Ascending aorta (tissue), 2 donors: Measurements from ENCODE around the gene NAV3. TPM values are rescaled to one million over a fixed set of nuclear protein-coding genes. Genes with fewer than 3 reads are reported as not detected.

Source experiments
- DNase-seq, 2 donors: peaks; one replicate each; pipeline ENCODE4 v3.0.0-alpha.2; 2019; ENCODE audit warnings: low spot score in 2 of 2
- H3K27ac ChIP-seq, 2 donors: fragments of 200-600 bp; sonication (generic); one replicate each; pipeline ENCODE4 v1.5.1; 2016 to 2017; ENCODE audit warnings: mild to moderate bottlenecking in 1 of 2
- H3K27me3 ChIP-seq: fragments of 200-600 bp; sonication (generic); one replicate; pipeline ENCODE4 v1.5.1; 2017
- H3K36me3 ChIP-seq, 2 donors: fragments of 200-600 bp; sonication (generic); one replicate each; pipeline ENCODE4 v1.5.1; 2016
- H3K4me1 ChIP-seq, 2 donors: fragments of 200-600 bp; sonication (generic); one replicate each; pipeline ENCODE4 v1.5.1; 2016 to 2017; ENCODE audit warnings: mild to moderate bottlenecking in 1 of 2
- H3K4me3 ChIP-seq, 2 donors: fragments of 200-600 bp; sonication (generic); one replicate each; pipeline ENCODE4 v1.5.1; 2016 to 2017; ENCODE audit warnings: mild to moderate bottlenecking in 1 of 2
- H3K9me3 ChIP-seq, 2 donors: fragments of 200-600 bp; sonication (generic); one replicate each; pipeline ENCODE4 v1.5.1; 2016
- CTCF ChIP-seq, 3 experiments: fragments of 200-600 bp in 2 of 3; fragments of 450-650 bp in 1 of 3; sonication (generic) in 2 of 3; IDR thresholded peaks; one replicate each; pipeline ENCODE4 v1.5.1; 2016 to 2019; ENCODE audit warnings: antibody characterized with exemption in 3 of 3, mild to moderate bottlenecking in 1 of 3, moderate library complexity in 1 of 3
- intact Hi-C: fragments of 100-400 bp; cut with DNase I; formaldehyde crosslinking; loops from one replicate; pipeline ENCODE4 v1.15.1; 2023
- total RNA-seq: library from RNA; depleted of rRNA; stranded (reverse); fragments of >200 nt; gene quantifications from one replicate; pipeline ENCODE4 v1.1.0, GENCODE V29; 2016

Gene NAV3
- 9.7 TPM for total RNA-seq

GRCh38 chr12:77830583-77831351, at the start of gene NAV3:
TSS of gene NAV3 (plus strand) at chr12:77830894. CDS start at chr12:77831462, 568 bp downstream.
- DNase-seq = no peak
- Histone ChIP-seq H3K27ac (peak within 1 kb of the TSS in 1 of 2 donors; percentile 24), H3K4me3 (peak within 1 kb of the TSS in 1 of 2 donors; percentile 15), H3K27me3 (no peaks in the 10 kb centered on the region), H3K36me3 (no peaks in the 10 kb centered on the region), H3K4me1 (no peaks in the 10 kb centered on the region), H3K9me3 (no peaks in the 10 kb centered on the region)
- intact Hi-C loops = no loop called here
- TF ChIP-seq CTCF (IDR thresholded peaks at IDR 0.05) = no peak

GRCh38 chr12:77782034-77782433, 48.7 kb upstream of the NAV3 start:
- H3K9me3 ChIP-seq = no peaks in the 10 kb centered on the region
- no peaks in the 10 kb centered on the region for H3K36me3 ChIP-seq
- no peaks in the 10 kb centered on the region for H3K4me1 ChIP-seq
- no peaks in the 10 kb centered on the region for H3K27me3 ChIP-seq
- H3K27ac ChIP-seq = no peak overlapping the region
- DNase-seq = no peak
- H3K4me3 ChIP-seq = no peak overlapping the region
- TF ChIP-seq CTCF (IDR thresholded peaks at IDR 0.05) = no peak
- intact Hi-C loops = no loop called here

DNA sequence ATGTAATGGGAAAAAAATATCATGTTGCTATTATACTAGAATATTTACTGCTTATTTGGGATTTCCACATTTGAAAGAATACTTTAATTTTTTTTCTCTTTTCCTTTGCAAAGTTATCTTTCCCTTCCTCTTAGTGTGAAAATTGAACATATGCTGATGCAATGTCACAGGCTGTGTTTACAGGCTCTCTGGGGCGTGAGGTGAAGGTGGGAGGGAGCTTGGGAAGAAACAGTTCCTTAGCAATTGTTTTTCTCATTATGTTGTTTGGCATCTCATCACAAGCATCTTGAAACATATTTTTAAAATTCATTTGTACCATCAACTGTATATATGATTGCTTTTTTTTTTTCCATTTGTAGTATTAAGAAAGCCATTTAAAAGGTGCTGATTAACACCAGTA, 47.9 kb upstream of the NAV3 start:
- intact Hi-C loops = no loop called here
- DNase-seq = no peak
- Histone ChIP-seq H3K9me3 (no peaks in the 10 kb centered on the region), H3K36me3 (no peaks in the 10 kb centered on the region), H3K4me3 (no peak overlapping the region), H3K27ac (no peak overlapping the region), H3K4me1 (no peaks in the 10 kb centered on the region), H3K27me3 (no peaks in the 10 kb centered on the region)
- TF ChIP-seq CTCF (IDR thresholded peaks at IDR 0.05) = no peak

- Histone ChIP-seq H3K4me3 (no peak overlapping the region), H3K27ac (no peak overlapping the region), H3K27me3 (no peaks in the 10 kb centered on the region), H3K4me1 (no peaks in the 10 kb centered on the region), H3K9me3 (no peaks in the 10 kb centered on the region), H3K36me3 (no peaks in the 10 kb centered on the region)
- TF ChIP-seq CTCF (IDR thresholded peaks at IDR 0.05) = no peak
- intact Hi-C loops = no loop called here
- DNase-seq = no peak
Measured at GRCh38 chr12:77785211-77785610, 45.5 kb upstream of the NAV3 start.

GRCh38 chr12:77786675-77787074, 44.0 kb upstream of the NAV3 start:
- Histone ChIP-seq H3K36me3 (no peaks in the 10 kb centered on the region), H3K4me1 (no peaks in the 10 kb centered on the region), H3K27ac (no peak overlapping the region), H3K27me3 (no peaks in the 10 kb centered on the region), H3K4me3 (no peak overlapping the region), H3K9me3 (no peaks in the 10 kb centered on the region)
- no peak for TF ChIP-seq CTCF (IDR thresholded peaks at IDR 0.05)
- DNase-seq = no peak
- intact Hi-C loops = no loop called here
